HG03064 (cell line): Measurements from ENCODE around the gene TMEM238.
A peak's percentile ranks its signal among the peaks of the same experiment; 100 is the strongest.
"Not testable (repeated sequence)": the region's sequence is repeated elsewhere in the genome, so short reads cannot be mapped to it uniquely, and the experiment has no call there.

Source experiments
- ATAC-seq: cut with Tn5 transposase; IDR thresholded peaks from one replicate; pipeline ENCODE4 v1.9.1; 2021; ENCODE audit warnings: low read depth; ENCODE audit not compliant: unreplicated experiment

The TMEM238 gene

DNA sequence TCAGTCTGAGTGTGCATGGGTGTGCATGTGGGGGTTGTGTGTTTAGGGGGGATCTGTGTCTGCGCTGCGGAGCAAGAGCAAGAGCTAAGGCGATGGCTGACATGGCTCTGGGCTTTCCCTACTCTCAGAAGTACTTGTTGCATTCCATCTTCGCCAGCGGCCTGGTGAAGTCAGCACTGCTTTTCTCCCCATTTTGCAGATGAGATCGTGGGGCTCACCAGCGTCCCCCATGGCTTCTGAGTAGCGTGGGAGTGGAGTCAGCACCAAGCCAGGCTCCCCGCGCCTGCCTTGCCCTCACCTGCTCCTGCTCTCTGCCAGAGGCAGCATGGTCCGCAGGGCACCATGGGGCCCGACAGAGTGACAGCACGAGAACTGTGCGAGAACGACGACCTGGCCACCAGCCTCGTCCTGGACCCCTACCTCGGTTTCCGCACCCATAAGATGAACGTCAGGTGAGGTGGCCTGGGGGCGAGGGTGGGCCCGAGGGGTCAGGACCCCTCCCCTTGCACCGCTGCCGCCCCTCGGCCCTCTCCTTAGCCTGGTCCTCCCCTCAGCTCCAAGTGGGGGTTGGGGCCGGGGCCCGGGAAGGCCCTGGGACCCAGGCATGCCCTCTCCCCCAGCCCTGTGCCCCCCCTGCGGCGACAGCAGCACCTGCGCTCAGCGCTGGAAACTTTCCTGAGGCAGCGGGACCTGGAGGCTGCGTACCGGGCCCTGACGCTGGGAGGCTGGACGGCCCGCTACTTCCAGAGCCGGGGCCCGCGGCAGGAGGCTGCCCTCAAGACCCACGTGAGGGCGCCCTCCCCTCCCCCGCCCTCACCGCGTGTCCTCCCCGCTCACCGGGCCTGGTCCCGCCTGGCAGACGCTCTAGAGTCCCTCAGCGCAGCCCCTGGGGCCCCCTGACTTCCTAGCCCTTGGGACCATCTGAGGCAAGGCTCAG is 42.2 kb downstream of the TMEM238 start:
- ATAC-seq = no peak

DNA sequence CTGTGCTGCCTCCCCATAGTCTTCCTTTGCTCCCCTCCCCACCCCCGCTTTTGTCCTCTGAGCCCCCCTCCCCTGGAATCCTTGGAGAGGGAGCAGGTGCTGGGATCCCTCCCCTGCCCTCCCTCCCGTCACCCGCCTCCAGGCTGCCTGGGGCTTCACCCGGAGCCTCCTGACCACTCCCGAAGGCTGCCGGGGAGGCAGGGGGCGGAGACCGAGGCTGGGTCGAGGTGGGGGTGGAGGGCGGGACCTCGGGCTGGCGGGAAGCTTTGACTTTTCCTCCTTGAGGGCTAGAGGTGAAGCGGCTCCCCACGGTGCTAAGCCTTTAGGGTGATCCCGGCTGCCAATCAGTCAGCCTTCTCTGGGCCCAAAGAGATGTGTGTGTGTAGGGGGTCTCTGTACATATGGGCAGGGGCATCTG is 42.9 kb downstream of the TMEM238 start:
- ATAC-seq = no peak

DNA sequence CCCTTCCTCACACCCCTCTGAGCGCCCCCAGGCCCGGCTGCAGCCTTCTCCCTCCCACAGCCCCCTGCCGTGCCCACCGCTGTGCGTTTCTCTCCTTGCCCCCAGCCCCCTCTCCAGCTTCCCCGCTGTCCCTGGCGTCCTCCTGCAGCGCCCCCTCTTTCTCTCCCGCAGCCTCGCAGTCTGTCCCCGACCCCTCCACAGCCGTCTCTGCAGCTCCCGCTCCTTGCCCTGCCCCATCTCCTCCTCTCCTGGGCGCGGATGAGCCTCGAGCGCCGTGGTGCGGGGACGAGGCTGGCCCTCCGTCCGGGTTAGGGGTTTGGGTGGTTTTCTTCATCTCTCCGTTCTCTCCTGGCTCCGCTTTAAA is 43.3 kb downstream of the TMEM238 start:
- ATAC-seq = no peak

DNA sequence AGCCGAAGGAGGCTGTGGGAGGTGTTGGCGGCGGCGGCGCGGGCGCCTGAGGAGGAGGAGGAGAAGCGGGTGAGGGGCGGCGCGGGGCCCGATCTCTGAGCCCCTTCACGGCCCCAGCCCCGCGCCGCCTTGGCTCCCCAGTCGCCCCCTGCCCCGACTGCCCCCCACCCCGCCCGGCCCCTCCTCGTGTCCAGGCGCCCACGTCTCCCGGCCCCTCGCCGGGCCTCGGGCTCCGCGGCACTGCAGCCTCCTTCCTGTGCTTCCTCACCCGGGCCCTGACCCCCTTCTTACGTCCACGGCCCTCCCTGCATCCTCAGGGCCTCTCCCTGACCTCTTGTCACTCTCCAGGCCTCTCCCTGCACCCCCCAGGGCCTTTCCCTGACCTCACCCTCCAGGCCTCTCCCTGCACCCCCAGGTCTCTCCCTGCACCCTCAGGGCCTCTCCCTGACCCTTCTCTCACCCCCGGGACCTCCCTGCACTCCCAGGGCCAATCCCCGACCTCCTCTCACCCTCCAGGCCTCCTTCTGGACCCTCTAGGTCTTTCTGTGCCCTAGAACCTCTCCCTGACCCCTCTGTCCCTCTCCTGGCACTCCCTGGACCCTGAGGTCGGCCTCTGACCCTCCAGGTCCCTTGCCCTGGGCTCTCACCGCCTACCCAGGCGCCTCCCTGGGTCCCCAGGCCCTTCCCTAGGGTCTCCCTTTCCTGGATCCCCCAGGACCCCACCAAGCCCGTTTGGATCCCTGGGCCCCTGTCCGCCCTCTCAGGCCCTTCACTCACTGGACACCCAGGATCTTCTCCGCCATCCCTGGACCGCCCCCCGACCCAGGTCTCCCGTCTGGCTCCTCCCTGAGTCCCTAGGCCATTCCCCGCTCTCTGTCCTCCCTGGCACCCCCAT is 44.0 kb downstream of the TMEM238 start:
- peak; percentile 3 for ATAC-seq

DNA sequence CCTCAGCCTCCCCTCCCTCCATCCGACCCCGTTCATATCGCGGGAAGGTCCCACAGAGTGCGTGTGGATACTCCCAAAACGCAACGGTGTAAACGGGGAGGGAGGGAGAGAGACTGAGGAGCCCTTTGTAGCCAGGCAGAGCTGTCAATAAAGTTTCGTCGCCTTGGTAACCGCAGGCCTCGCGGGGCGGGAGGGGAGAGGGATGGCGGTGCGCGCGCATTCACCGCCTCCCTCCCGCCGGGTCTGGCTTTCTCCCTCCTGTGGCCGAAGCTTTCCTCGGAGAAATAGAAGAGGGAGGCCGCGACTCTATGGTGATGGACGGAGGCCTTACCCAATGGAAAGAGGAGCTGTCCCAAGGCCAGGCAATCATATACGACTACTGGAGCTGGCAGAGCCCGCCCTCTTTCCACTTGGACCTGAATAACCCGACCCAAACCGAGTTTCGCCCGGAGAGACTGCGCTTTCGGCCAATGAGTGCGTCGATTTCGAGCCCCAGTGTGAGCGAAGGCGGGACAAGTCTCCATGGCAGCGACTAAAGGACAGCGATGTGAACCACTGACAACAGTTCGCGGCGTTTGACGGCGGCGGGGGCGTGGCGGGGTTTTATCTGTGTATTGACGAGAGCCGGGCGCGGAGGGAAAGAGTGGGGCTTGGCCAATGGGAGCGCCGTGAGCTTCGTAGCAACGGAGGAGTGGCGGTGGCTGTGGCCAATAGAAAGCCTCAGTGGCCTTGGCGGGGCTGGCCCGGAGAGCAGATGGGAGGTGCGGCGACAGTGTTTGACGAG is 44.8 kb downstream of the TMEM238 start, which contains the start of gene KMT5C:
Gene KMT5C, plus strand, starts transcription at position 772 of the 784 bp plus-strand sequence. CDS start 2,061 bp downstream, outside the sequence.
- ATAC-seq = peak; percentile 72

DNA sequence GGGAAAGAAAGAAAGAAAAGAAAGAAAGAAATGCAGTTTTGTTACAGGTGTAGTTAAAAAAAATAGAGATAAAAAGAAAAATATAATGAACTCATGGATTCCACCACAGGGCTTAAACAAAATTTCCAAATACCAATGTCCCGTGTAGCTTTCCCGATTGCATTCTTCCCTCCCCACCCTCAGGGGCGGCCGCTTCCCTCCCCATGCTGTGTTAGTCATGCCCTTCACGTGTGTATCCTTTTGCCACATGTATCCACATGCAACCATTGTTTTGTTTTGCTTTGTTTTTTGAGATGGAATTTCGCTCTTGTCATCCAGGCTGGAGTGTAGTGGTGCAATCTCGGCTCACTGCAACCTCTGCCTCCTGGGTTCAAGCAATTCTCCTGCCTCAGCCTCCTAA is 48.0 kb downstream of the TMEM238 start:
- ATAC-seq = no peak

DNA sequence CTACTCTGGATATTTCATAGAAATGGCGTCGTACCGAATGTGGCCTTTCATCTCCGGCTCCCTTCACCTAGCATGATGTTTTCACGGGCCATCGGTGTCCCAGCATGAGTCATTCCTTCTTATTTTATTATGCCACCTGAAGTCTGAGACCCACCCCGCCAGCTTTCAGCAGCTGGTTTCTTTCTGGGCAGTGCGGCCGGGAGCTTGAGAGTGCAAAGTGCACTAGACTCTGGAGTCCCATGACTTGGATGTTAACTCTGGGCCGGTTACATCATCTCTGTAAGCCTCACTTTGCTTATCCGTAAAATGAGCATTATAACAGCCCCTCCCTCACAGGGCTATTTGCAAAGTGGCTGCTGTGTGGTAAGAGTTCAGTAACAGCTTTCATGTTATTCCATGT is 50.2 kb downstream of the TMEM238 start:
- no peak for ATAC-seq

DNA sequence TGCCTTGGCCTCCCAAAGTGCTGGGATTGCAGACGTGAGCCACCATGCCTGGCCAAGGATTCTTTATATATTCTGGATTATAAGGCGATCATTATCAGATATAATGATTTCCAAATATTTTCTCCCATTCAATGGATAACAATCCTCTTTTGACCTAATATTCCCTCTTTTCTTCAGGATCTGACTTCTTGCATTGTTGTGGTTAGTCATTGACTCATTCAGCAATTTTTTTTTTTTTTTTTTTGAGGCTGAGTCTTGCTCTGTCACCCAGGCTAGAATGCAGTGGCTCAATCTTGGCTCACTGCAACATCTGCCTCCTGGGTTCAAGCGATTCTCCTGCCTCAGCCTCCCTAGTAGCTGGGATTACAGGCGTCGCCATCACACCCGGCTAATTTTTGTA is 54.3 kb downstream of the TMEM238 start:
- not testable (repeated sequence) for ATAC-seq
